Stomach (tissue), 9 donors: ENCODE results near the gene CFTR. TPM values are rescaled to one million over a fixed set of nuclear protein-coding genes. Genes with fewer than 3 reads are reported as not detected.

Experiments
- DNase-seq, 2 donors: peaks; one replicate each; pipeline versions ENCODE4 v3.0.0 to v3.0.0-alpha.2; 2013 to 2019
- H3K27ac ChIP-seq, 5 donors: fragments of 200-600 bp in 4 of 5; sonication (generic) in 4 of 5; one replicate each; pipeline ENCODE4 v1.5.1; 2013 to 2019; ENCODE audit warnings: mild to moderate bottlenecking in 1 of 5, moderate library complexity in 1 of 5
- H3K27me3 ChIP-seq, 3 donors: fragments of 200-600 bp; sonication (generic); one replicate each; pipeline ENCODE4 v1.5.1; 2017 to 2019; ENCODE audit warnings: mixed run types in 1 of 3
- H3K36me3 ChIP-seq, 4 donors: fragments of 200-600 bp; sonication (generic); 1 replicate in 3 of 4; 2 replicates in 1 of 4; pipeline ENCODE4 v1.5.1; 2016 to 2019
- H3K4me1 ChIP-seq, 4 donors: fragments of 200-600 bp; sonication (generic); one replicate each; pipeline ENCODE4 v1.5.1; 2016 to 2019
- H3K4me3 ChIP-seq, 4 donors: fragments of 200-600 bp; sonication (generic) in 3 of 4; one replicate each; pipeline ENCODE4 v1.5.1; 2016 to 2019; ENCODE audit warnings: mild to moderate bottlenecking in 1 of 4
- H3K9me3 ChIP-seq, 4 donors: fragments of 200-600 bp; sonication (generic); one replicate each; pipeline ENCODE4 v1.5.1; 2016 to 2019
- EP300 ChIP-seq: sonication (generic); formaldehyde crosslinking; IDR thresholded peaks from one replicate; pipeline ENCODE4 v1.6.1; 2017; ENCODE audit warnings: antibody characterized with exemption
- POLR2A ChIP-seq, 4 donors: fragments of 450-650 bp; IDR thresholded peaks; one replicate each; pipeline ENCODE4 v1.6.1; 2016; ENCODE audit warnings: antibody characterized with exemption in 4 of 4, control low read depth in 2 of 4, mild to moderate bottlenecking in 1 of 4, moderate library complexity in 1 of 4
- POLR2AphosphoS5 ChIP-seq, 3 donors: sonication (generic); formaldehyde crosslinking; IDR thresholded peaks; one replicate each; pipeline ENCODE4 v1.6.1; 2016; ENCODE audit warnings: antibody characterized with exemption in 3 of 3
- WGBS, 5 donors: extraction: QIAGEN DNeasy Blood & Tissue Kit in 3 of 5; methylation state at CpG; one replicate each; pipeline versions ENCODE4 v1.1.5 to v1.1.7; 2013 to 2018; 5-methylcytosine and 5-hydroxymethylcytosine counted together
- intact Hi-C: fragments of 100-400 bp; cut with DNase I; formaldehyde crosslinking; loops from one replicate; pipeline ENCODE4 v1.15.1; 2023; ENCODE audit warnings: low total_unique reads
- polyA plus RNA-seq, 3 donors: library from polyadenylated mRNA; stranded (reverse); fragments of 200-250 nt; gene quantifications; one replicate each; pipeline ENCODE4 v1.2.3, GENCODE V29; 2013
- total RNA-seq, 5 donors: library from RNA; depleted of rRNA; stranded (reverse); fragments of >200 nt; gene quantifications; one replicate each; pipeline versions ENCODE4 v1.1.0 to v1.2.3, GENCODE V29; 2014 to 2016
- TF ChIP-seq, protein P1 (sequence below), 7 experiments: fragments of 450-650 bp in 4 of 7; fragments of 200-600 bp in 3 of 7; sonication (generic) in 3 of 7; IDR thresholded peaks; one replicate each; pipeline ENCODE4 v1.5.1; 2016 to 2019; ENCODE audit warnings: antibody characterized with exemption in 7 of 7, control low read depth in 2 of 7, mild to moderate bottlenecking in 1 of 7
- donor health status: healthy with polysubstance abuse.
- donor health status: Bipolar disorder and iron deficiency.
- donor health status: healthy.

CFTR gene
- total and polyA plus RNA-seq, 8 donors, result under 0.01 to 130 (median 1.7) TPM; not detected in 1

DNA sequence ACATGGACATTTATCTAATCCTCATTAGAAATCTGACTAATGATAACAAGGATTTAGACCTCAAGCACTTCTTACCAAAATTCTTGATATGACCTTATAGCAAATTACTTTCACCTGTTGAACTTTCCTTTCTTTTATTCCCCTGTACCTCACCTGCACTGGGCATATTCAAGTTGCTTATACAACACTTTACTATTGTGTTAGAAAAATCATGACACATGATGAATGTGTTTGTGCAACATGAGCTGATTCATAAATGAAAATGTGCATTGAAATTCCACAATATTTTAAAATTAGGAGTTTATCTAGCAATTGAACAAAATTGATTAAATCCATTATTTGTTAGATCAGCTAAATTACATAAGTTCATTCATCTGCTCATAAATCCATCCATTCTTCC is 160.6 kb downstream of the CFTR start:
- Histone ChIP-seq H3K27ac (no peak overlapping the region), H3K9me3 (no peaks in the 10 kb centered on the region), H3K4me1 (peaks cover 0 to 3% (median under 1%) of the 10 kb centered on the region in 4 donors), H3K4me3 (no peak overlapping the region), H3K27me3 (no peaks in the 10 kb centered on the region), H3K36me3 (no peaks in the 10 kb centered on the region)
- intact Hi-C loops, result no loop called here
- no peak for TF ChIP-seq EP300
- no peak for TF ChIP-seq POLR2A (IDR thresholded peaks at IDR 0.05)
- TF ChIP-seq POLR2AphosphoS5 (IDR thresholded peaks at IDR 0.05), result no peak
- TF ChIP-seq, protein P1, sequence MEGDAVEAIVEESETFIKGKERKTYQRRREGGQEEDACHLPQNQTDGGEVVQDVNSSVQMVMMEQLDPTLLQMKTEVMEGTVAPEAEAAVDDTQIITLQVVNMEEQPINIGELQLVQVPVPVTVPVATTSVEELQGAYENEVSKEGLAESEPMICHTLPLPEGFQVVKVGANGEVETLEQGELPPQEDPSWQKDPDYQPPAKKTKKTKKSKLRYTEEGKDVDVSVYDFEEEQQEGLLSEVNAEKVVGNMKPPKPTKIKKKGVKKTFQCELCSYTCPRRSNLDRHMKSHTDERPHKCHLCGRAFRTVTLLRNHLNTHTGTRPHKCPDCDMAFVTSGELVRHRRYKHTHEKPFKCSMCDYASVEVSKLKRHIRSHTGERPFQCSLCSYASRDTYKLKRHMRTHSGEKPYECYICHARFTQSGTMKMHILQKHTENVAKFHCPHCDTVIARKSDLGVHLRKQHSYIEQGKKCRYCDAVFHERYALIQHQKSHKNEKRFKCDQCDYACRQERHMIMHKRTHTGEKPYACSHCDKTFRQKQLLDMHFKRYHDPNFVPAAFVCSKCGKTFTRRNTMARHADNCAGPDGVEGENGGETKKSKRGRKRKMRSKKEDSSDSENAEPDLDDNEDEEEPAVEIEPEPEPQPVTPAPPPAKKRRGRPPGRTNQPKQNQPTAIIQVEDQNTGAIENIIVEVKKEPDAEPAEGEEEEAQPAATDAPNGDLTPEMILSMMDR (IDR thresholded peaks at IDR 0.05), result no peak
- no peak for DNase-seq

DNA sequence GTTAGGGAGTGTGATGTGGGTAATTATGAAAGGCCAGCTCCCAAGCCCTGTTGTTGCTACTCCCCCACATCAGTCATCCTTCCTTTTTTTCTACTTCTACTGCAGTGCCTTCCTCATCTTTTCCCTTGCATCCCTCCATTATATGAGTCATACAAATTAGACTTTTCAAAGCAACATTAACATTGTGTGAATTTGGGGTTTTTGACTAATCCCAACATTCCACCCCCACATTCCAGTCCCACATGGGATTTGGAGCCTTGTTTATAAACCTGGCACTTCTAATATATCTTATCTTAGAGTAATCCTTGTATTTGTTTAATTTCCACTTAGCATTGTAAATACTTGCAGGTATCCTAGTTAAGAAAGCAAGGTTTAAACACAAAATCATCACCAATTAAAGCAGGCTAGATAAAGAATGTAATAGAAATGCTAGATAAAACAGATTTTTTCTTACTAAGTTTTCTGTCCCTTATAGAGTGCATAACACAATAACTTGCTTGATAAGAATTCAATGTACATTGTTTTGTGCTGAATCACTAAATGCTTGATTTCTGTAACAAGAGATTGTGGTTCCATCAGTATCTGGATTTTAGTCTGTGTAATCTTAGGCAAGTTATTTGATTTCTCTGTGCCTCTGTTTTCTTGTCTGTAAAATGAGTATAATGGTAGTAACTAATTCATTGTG is 165.8 kb downstream of the CFTR start:
- intact Hi-C loops, result no loop called here
- no peaks in the 10 kb centered on the region for H3K36me3 ChIP-seq
- TF ChIP-seq POLR2AphosphoS5 (IDR thresholded peaks at IDR 0.05) (no peak), EP300 (no peak), POLR2A (IDR thresholded peaks at IDR 0.05) (no peak)
- H3K9me3 ChIP-seq, result no peaks in the 10 kb centered on the region
- H3K4me1 ChIP-seq, result peaks cover 0 to 8% (median 3%) of the 10 kb centered on the region in 4 donors
- no peaks in the 10 kb centered on the region for H3K27me3 ChIP-seq
- DNase-seq, result no peak
- no peak overlapping the region for H3K27ac ChIP-seq
- no peak overlapping the region for H3K4me3 ChIP-seq

DNA sequence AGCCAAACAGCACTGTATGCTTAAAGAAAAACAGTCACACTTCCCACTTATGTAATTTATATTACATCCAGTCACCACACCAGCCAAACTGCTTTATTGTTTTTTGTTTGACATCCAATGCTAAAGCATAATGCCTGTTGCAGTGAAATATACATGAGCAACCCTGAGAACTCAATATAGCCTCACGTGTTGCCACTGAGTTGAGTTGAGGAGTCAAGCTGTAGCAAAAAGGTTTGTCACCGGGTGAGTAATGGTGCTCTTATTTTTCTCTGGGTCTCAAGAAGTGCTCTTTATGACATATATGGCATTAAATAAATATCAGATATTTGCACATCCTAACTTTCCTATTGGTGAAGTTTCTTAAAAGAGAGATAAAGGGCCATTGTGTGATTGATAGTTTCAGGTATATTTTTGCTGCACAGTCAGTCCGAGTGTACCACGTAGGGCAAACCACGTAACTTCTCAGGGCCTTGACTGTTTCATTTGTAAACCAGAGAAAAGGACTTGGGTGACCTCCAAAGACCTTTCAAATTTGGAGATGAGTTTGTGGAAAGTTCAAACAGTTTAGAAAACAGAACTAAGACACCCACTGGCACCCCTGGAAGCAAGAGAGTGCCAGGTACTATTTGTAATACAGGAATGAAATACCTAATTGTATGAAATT is 168.5 kb downstream of the CFTR start:
- 72 to 85% (median 81%) methylated on average over 5 of the region's 5 CpGs for WGBS, 5 donors
- H3K36me3 ChIP-seq, result no peaks in the 10 kb centered on the region
- no peak overlapping the region for H3K4me3 ChIP-seq
- TF ChIP-seq EP300 (no peak), POLR2AphosphoS5 (IDR thresholded peaks at IDR 0.05) (no peak), POLR2A (IDR thresholded peaks at IDR 0.05) (no peak)
- TF ChIP-seq, protein P1 (IDR thresholded peaks at IDR 0.05), result no peak
- H3K4me1 ChIP-seq, result peaks cover 0 to 8% (median 3%) of the 10 kb centered on the region in 4 donors
- no peaks in the 10 kb centered on the region for H3K9me3 ChIP-seq
- intact Hi-C loops, result no loop called here
- H3K27ac ChIP-seq, result no peak overlapping the region
- no peaks in the 10 kb centered on the region for H3K27me3 ChIP-seq
- DNase-seq, result no peak

DNA sequence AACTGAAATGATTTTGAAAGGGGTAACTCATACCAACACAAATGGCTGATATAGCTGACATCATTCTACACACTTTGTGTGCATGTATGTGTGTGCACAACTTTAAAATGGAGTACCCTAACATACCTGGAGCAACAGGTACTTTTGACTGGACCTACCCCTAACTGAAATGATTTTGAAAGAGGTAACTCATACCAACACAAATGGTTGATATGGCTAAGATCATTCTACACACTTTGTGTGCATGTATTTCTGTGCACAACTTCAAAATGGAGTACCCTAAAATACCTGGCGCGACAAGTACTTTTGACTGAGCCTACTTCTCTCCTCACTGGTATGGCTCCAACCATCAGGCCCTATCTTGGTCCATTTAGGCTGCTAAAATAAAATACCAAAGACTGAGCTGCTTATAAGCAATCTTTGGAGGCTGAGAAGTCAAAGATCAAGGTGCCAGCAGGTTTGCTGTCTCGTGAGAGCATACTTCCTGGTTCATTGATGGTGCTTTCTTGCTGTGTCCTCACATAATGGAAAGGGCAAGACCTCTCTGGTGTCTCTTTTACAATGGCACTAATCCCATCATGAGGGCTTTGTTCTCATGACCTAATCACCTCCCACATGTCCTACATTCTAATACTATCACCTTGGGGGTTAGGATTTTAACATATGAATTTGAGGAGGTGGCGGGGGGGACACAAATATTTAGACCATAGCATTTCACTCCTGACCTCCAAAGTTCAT is 173.3 kb downstream of the CFTR start:
- TF ChIP-seq POLR2A (IDR thresholded peaks at IDR 0.05), result no peak
- TF ChIP-seq, protein P1 (IDR thresholded peaks at IDR 0.05), result no peak
- no peak for TF ChIP-seq POLR2AphosphoS5 (IDR thresholded peaks at IDR 0.05)
- no peak for TF ChIP-seq EP300
- no peak overlapping the region for H3K4me3 ChIP-seq
- DNase-seq, result no peak
- no peaks in the 10 kb centered on the region for H3K36me3 ChIP-seq
- no peaks in the 10 kb centered on the region for H3K9me3 ChIP-seq
- intact Hi-C loops, result no loop called here
- no peak overlapping the region for H3K27ac ChIP-seq
- no peaks in the 10 kb centered on the region for H3K27me3 ChIP-seq
- no peaks in the 10 kb centered on the region for H3K4me1 ChIP-seq
- WGBS, 5 donors, result 87 to 96% (median 93%) methylated on average over 4 of the region's 4 CpGs
